ENCODE results near the gene RIPOR3. TPM values are rescaled to one million over a fixed set of nuclear protein-coding genes. Genes with fewer than 3 reads are reported as not detected.

RIPOR3 gene
- polyA plus RNA-seq, 1 donor (not counting 4 experiments of a cell fraction or from before 2014, with no cell fraction given) = 0.10 TPM

DNA sequence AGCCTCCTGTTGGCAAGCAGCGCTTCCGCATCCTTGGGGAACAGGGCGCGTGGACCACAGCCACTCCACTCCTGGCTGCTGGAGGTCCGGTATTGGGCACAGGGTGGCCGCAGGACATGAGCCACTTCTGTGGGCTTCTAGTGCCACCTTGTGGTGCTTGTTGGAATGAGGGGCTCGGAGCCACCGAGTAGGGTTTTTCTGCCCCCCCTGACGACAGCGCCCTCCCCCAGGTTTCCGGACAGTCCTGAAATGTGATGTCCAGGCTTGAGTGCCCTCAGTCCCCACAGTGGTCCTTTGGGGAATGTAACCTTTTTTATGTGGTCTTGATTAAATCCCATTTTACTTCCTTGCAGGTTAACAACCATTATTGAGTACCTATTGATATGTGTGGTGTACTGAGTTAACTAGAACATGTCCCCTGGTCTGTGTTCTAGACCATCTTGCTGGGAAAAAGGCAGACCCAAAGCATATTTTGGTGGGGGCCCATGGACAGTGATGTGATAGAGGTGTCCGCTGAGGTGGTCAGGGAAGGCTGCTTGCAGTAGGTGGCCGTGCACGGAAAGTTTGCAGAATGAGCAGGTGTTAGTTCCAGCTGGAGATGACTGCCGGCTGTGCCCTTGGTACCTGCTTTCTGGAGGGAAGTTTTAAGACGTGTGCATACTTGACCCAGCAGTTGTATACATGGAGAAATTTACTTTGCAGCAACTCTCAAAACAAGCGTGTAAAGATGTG, 111.2 kb downstream of the RIPOR3 start:
- no peaks in the 10 kb centered on the region for H3K9me1 ChIP-seq (ENCODE audit: control insufficient read depth, extremely low read depth, insufficient read depth, low read length)
- peaks cover 66% of the 10 kb centered on the region in 2 experiments for H3K36me3 ChIP-seq (ENCODE audit: control insufficient read depth in 2 of 2, extremely low read depth in 1 of 2, insufficient read depth in 2 of 2, low read length in 2 of 2)
- DNase-seq (ENCODE audit: low read depth, low spot score) (no peak), FAIRE-seq (no peak)
- H3K9ac ChIP-seq (ENCODE audit: control insufficient read depth, extremely low read depth, insufficient read depth, low read length) = no peak overlapping the region
- no peaks in the 10 kb centered on the region for H3K9me3 ChIP-seq (ENCODE audit: control insufficient read depth, low read depth, low read length)
- H3K4me1 ChIP-seq (ENCODE audit: control insufficient read depth, extremely low read depth, insufficient read depth, low read length) = no peaks in the 10 kb centered on the region
- H3K79me2 ChIP-seq (ENCODE audit: control insufficient read depth, insufficient read depth, low read length) = peaks cover 11% of the 10 kb centered on the region
- H2AFZ ChIP-seq (ENCODE audit: control insufficient read depth, low read length) = no peak overlapping the region
- H4K20me1 ChIP-seq (ENCODE audit: control insufficient read depth, extremely low read depth, insufficient read depth, low read length) = peaks cover 11% of the 10 kb centered on the region
- no peak overlapping the region for H3K27ac ChIP-seq (ENCODE audit: control insufficient read depth, insufficient read depth, low read length)
- no peaks in the 10 kb centered on the region for H3K27me3 ChIP-seq (ENCODE audit: control insufficient read depth, extremely low read depth, insufficient read depth, low read length)
- dilution Hi-C loops (cut with MboI; ENCODE audit: extremely low pct_ligation_motif_present, low sequenced_read_pairs) = no loop called here
- TF ChIP-seq, protein P1, sequence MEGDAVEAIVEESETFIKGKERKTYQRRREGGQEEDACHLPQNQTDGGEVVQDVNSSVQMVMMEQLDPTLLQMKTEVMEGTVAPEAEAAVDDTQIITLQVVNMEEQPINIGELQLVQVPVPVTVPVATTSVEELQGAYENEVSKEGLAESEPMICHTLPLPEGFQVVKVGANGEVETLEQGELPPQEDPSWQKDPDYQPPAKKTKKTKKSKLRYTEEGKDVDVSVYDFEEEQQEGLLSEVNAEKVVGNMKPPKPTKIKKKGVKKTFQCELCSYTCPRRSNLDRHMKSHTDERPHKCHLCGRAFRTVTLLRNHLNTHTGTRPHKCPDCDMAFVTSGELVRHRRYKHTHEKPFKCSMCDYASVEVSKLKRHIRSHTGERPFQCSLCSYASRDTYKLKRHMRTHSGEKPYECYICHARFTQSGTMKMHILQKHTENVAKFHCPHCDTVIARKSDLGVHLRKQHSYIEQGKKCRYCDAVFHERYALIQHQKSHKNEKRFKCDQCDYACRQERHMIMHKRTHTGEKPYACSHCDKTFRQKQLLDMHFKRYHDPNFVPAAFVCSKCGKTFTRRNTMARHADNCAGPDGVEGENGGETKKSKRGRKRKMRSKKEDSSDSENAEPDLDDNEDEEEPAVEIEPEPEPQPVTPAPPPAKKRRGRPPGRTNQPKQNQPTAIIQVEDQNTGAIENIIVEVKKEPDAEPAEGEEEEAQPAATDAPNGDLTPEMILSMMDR (optimal IDR thresholded peaks at IDR 0.05 in 1 of 3, IDR thresholded peaks at IDR 0.05 in 1 of 3, conservative IDR thresholded peaks at IDR 0.05 in 1 of 3; ENCODE audit: extremely low read depth in 1 of 3, insufficient read depth in 2 of 3, low read length in 3 of 3) = peak; percentile 51 to 64 (median 64)
- TF ChIP-seq EZH2 (IDR thresholded peaks at IDR 0.05; ENCODE audit: low read length) = no peak
- H3K4me3 ChIP-seq (ENCODE audit: control insufficient read depth in 2 of 3, extremely low read depth in 1 of 3, insufficient read depth in 2 of 3, low read depth in 1 of 3, low read length in 3 of 3) = no peak overlapping the region
- no peak overlapping the region for H3K4me2 ChIP-seq (ENCODE audit: control insufficient read depth, extremely low read depth, insufficient read depth, low read depth, low read length)

DNA sequence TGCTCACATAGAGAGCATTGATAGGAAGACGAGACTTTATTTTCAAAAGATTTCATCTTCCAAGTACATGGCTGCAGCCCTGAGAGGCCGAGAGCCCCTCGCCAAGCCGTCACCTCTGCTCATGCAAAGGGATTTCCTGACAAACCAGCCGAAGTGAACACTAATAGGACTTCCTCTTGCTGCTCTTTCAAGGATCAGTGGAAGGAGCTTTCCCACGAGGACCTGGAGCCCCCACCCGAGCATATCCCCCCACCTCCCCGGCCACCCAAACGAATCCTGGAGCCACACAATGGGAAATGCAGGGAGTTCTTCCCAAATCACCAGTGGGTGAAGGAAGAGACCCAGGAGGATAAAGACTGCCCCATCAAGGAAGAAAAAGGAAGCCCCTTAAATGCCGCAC, 111.8 kb downstream of the RIPOR3 start:
- Histone ChIP-seq H3K9ac (ENCODE audit: control insufficient read depth, extremely low read depth, insufficient read depth, low read length) (no peak overlapping the region), H3K4me3 (ENCODE audit: control insufficient read depth in 2 of 3, extremely low read depth in 1 of 3, insufficient read depth in 2 of 3, low read depth in 1 of 3, low read length in 3 of 3) (no peak overlapping the region), H3K4me1 (ENCODE audit: control insufficient read depth, extremely low read depth, insufficient read depth, low read length) (no peaks in the 10 kb centered on the region), H3K27ac (ENCODE audit: control insufficient read depth, insufficient read depth, low read length) (no peak overlapping the region), H2AFZ (ENCODE audit: control insufficient read depth, low read length) (no peak overlapping the region), H3K9me1 (ENCODE audit: control insufficient read depth, extremely low read depth, insufficient read depth, low read length) (no peaks in the 10 kb centered on the region), H3K9me3 (ENCODE audit: control insufficient read depth, low read depth, low read length) (no peaks in the 10 kb centered on the region), H3K4me2 (ENCODE audit: control insufficient read depth, extremely low read depth, insufficient read depth, low read depth, low read length) (no peak overlapping the region), H3K79me2 (ENCODE audit: control insufficient read depth, insufficient read depth, low read length) (peaks cover 14% of the 10 kb centered on the region), H4K20me1 (ENCODE audit: control insufficient read depth, extremely low read depth, insufficient read depth, low read length) (peaks cover 11% of the 10 kb centered on the region), H3K36me3 (ENCODE audit: control insufficient read depth in 2 of 2, extremely low read depth in 1 of 2, insufficient read depth in 2 of 2, low read length in 2 of 2) (peaks cover 70 to 73% of the 10 kb centered on the region in 2 experiments), H3K27me3 (ENCODE audit: control insufficient read depth, extremely low read depth, insufficient read depth, low read length) (no peaks in the 10 kb centered on the region)
- dilution Hi-C loops (cut with MboI; ENCODE audit: extremely low pct_ligation_motif_present, low sequenced_read_pairs) = no loop called here
- no peak for TF ChIP-seq EZH2 (IDR thresholded peaks at IDR 0.05; ENCODE audit: low read length)
- TF ChIP-seq, protein P1 (optimal IDR thresholded peaks at IDR 0.05 in 1 of 3, IDR thresholded peaks at IDR 0.05 in 1 of 3, conservative IDR thresholded peaks at IDR 0.05 in 1 of 3; ENCODE audit: extremely low read depth in 1 of 3, insufficient read depth in 2 of 3, low read length in 3 of 3) = no peak
- DNase-seq (ENCODE audit: low read depth, low spot score) (no peak), FAIRE-seq (no peak)
